Testis (tissue), 2 donors: ENCODE measurements around the gene SLC1A3.

Source experiments
- CTCF ChIP-seq, 3 experiments: fragments of 450-650 bp in 2 of 3; fragments of 200-600 bp in 1 of 3; sonication (generic) in 1 of 3; IDR thresholded peaks; one replicate each; pipeline ENCODE4 v1.5.1; 2016 to 2019; ENCODE audit warnings: antibody characterized with exemption in 3 of 3, mild to moderate bottlenecking in 2 of 3, moderate library complexity in 1 of 3
- POLR2A ChIP-seq: fragments of 450-650 bp; IDR thresholded peaks from one replicate; pipeline ENCODE4 v1.6.1; 2017; ENCODE audit warnings: antibody characterized with exemption, mild to moderate bottlenecking, moderate library complexity

GRCh38 chr5:36647046-36647445, 40.6 kb downstream of the SLC1A3 start:
- TF ChIP-seq CTCF (IDR thresholded peaks at IDR 0.05) (no peak), POLR2A (no peak)
